Measurements from ENCODE around the gene SLC4A8. TPM values are rescaled to one million over a fixed set of nuclear protein-coding genes. Genes with fewer than 3 reads are reported as not detected.

The SLC4A8 gene
- total RNA-seq, 1 experiment from 2014 or later = 1.4 TPM

- no peak for DNase-seq (ENCODE audit: low read depth, low spot score)
Observed at GRCh38 chr12:51475543-51475942, 50.9 kb downstream of the SLC4A8 start.

More at GRCh38 chr12:51475543-51475942, 50.9 kb downstream of the SLC4A8 start:
- Histone ChIP-seq H3K27me3 (ENCODE audit: insufficient read depth, low read length) (no peaks in the 10 kb centered on the region), H4K20me1 (ENCODE audit: insufficient read depth) (no peaks in the 10 kb centered on the region), H3K27ac (ENCODE audit: low read depth, low read length) (no peak overlapping the region), H3K4me2 (ENCODE audit: low read length) (no peak overlapping the region), H3K9me3 (ENCODE audit: control insufficient read depth in 1 of 2, insufficient read depth in 1 of 2, low read depth in 1 of 2, low read length in 2 of 2) (no peaks in the 10 kb centered on the region), H3K9ac (ENCODE audit: low read length) (no peak overlapping the region), H3K79me2 (ENCODE audit: insufficient read depth, low read length) (no peaks in the 10 kb centered on the region), H3K4me1 (ENCODE audit: control insufficient read depth in 1 of 2, insufficient read depth in 2 of 2, low read length in 2 of 2) (no peaks in the 10 kb centered on the region), H2AFZ (ENCODE audit: low read depth, low read length, poor library complexity, severe bottlenecking) (no peak overlapping the region), H3K36me3 (ENCODE audit: control insufficient read depth in 1 of 2, insufficient read depth in 2 of 2, low read length in 2 of 2) (no peaks in the 10 kb centered on the region), H3K9me2 (ENCODE audit: insufficient read depth) (no peaks in the 10 kb centered on the region), H3K4me3 (replicated peaks in 1 of 2; ENCODE audit: low read depth in 1 of 2, low read length in 2 of 2) (no peak overlapping the region)
- RAD21 ChIA-PET (ENCODE audit: low non-redundant PET in 1 of 2, low total read pairs in 2 of 2, uncharacterized antibody in 2 of 2, unreplicated experiment in 2 of 2) = no interaction called here
- no peak for TF ChIP-seq JUND (IDR thresholded peaks at IDR 0.05)
- TF ChIP-seq ZNF274 (IDR thresholded peaks at IDR 0.05; ENCODE audit: low read depth, low read length) = no peak
- TF ChIP-seq CBX3 (IDR thresholded peaks at IDR 0.05; ENCODE audit: low read depth) = no peak
- TF ChIP-seq FOSL1 (IDR thresholded peaks at IDR 0.05; ENCODE audit: low read depth) = no peak
- no peak for TF ChIP-seq CTCF (IDR thresholded peaks at IDR 0.05 in 2 of 3, conservative IDR thresholded peaks at IDR 0.05 in 1 of 3; ENCODE audit: borderline replicate concordance in 1 of 3, insufficient read depth in 1 of 3, low read depth in 2 of 3, low read length in 2 of 3)
- TF ChIP-seq CEBPB (IDR thresholded peaks at IDR 0.05; ENCODE audit: low read depth) = no peak
- no peak for TF ChIP-seq SIN3A (IDR thresholded peaks at IDR 0.05; ENCODE audit: low read depth)
- TF ChIP-seq ELF1 (IDR thresholded peaks at IDR 0.05; ENCODE audit: borderline replicate concordance, low read depth) = no peak
- TF ChIP-seq SRF (IDR thresholded peaks at IDR 0.05; ENCODE audit: low read depth) = no peak
- TF ChIP-seq MAX (IDR thresholded peaks at IDR 0.05) = no peak
- TF ChIP-seq POLR2A (IDR thresholded peaks at IDR 0.05; ENCODE audit: borderline replicate concordance, extremely low read depth, insufficient read depth, insufficient read length) = no peak
- TF ChIP-seq SP1 (IDR thresholded peaks at IDR 0.05; ENCODE audit: low read depth) = no peak
- TF ChIP-seq RAD21 (IDR thresholded peaks at IDR 0.05; ENCODE audit: low read depth) = no peak
- no peak for TF ChIP-seq EZH2phosphoT487 (IDR thresholded peaks at IDR 0.05; ENCODE audit: borderline replicate concordance)
- CTCF ChIA-PET = no interaction called here
- no peak for ATAC-seq
- no TSS peak for BruUV-seq (replicated peaks)
- POLR2A ChIA-PET = no interaction called here
- intact Hi-C loops (cut with micrococcal nuclease) = no loop called here

Measured in HCT116 (cell line).